Measurements from ENCODE around the gene CCNK.

DNA sequence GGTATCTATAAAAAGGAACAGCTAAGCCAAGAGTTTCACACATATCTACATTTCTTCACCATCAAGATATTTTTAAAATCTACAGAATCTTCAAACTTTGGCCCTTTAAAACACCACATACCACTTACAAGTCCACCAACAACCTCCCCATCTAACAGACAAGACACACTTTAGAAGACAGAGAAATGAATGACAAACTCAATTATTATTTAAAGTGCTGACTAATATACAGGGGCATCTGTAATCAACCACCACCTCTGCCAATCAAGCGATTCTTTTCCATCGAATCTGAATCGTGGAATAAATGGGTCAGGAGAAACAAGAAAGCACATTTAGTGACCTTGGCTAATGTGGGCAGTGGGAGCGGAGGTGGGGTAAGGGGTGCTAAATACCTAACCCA is 8.3 kb upstream of the CCNK start:
- TF ChIP-seq SREBF2 (IDR thresholded peaks at IDR 0.05) (no peak), KDM1A (IDR thresholded peaks at IDR 0.05; ENCODE audit: low read depth) (no peak), POLR2A (IDR thresholded peaks at IDR 0.05; ENCODE audit: low read length) (no peak), EP300 (IDR thresholded peaks at IDR 0.05) (no peak), MAFK (IDR thresholded peaks at IDR 0.05; ENCODE audit: partially characterized antibody) (no peak), BHLHE40 (IDR thresholded peaks at IDR 0.05; ENCODE audit: low read depth, low read length) (no peak), CHD4 (IDR thresholded peaks at IDR 0.05; ENCODE audit: borderline replicate concordance) (no peak)
- TF ChIP-seq, protein P1, sequence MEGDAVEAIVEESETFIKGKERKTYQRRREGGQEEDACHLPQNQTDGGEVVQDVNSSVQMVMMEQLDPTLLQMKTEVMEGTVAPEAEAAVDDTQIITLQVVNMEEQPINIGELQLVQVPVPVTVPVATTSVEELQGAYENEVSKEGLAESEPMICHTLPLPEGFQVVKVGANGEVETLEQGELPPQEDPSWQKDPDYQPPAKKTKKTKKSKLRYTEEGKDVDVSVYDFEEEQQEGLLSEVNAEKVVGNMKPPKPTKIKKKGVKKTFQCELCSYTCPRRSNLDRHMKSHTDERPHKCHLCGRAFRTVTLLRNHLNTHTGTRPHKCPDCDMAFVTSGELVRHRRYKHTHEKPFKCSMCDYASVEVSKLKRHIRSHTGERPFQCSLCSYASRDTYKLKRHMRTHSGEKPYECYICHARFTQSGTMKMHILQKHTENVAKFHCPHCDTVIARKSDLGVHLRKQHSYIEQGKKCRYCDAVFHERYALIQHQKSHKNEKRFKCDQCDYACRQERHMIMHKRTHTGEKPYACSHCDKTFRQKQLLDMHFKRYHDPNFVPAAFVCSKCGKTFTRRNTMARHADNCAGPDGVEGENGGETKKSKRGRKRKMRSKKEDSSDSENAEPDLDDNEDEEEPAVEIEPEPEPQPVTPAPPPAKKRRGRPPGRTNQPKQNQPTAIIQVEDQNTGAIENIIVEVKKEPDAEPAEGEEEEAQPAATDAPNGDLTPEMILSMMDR (IDR thresholded peaks at IDR 0.05), result no peak
- TF ChIP-seq, protein P2, sequence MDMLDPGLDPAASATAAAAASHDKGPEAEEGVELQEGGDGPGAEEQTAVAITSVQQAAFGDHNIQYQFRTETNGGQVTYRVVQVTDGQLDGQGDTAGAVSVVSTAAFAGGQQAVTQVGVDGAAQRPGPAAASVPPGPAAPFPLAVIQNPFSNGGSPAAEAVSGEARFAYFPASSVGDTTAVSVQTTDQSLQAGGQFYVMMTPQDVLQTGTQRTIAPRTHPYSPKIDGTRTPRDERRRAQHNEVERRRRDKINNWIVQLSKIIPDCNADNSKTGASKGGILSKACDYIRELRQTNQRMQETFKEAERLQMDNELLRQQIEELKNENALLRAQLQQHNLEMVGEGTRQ (IDR thresholded peaks at IDR 0.05), result no peak
